K562 (cell line): ENCODE data around the gene BHLHE40. TPM values are rescaled to one million over a fixed set of nuclear protein-coding genes. Genes with fewer than 3 reads are reported as not detected.

Experiments used
- CTCF ChIP-seq, 3 experiments: IDR thresholded peaks in 2 of 3; conservative IDR thresholded peaks in 1 of 3; 2 replicates each; pipeline ENCODE4 v1.5.1; 2011 to 2012; ENCODE audit warnings: low read length in 3 of 3, mild to moderate bottlenecking in 3 of 3, control low read depth in 2 of 3, improper control_type of control experiment in 1 of 3, inconsistent platforms in 1 of 3, low read depth in 1 of 3, mixed read lengths in 1 of 3, moderate library complexity in 1 of 3; ENCODE audit not compliant: insufficient read depth in 2 of 3
- HDAC3 ChIP-seq: fragments of 450-650 bp; IDR thresholded peaks from 2 replicates; pipeline ENCODE4 v1.6.1; 2018; ENCODE audit warnings: borderline replicate concordance, mild to moderate bottlenecking, moderate library complexity; ENCODE audit not compliant: partially characterized antibody
- HMGXB4 ChIP-seq: sonication (generic); formaldehyde crosslinking; IDR thresholded peaks from 2 replicates; pipeline ENCODE4 v1.8.1; 2023; ENCODE audit warnings: mild to moderate bottlenecking, missing genetic modification reagents
- KLF1 ChIP-seq: fragments of 450-650 bp; IDR thresholded peaks from 2 replicates; pipeline ENCODE4 v1.6.1; 2016; ENCODE audit warnings: missing genetic modification characterization, missing compliant biosample characterization
- MEIS2 ChIP-seq: fragments of 450-650 bp; IDR thresholded peaks from 2 replicates; pipeline ENCODE4 v1.6.1; 2014; ENCODE audit warnings: mild to moderate bottlenecking; ENCODE audit not compliant: partially characterized antibody
- MTA2 ChIP-seq: fragments of 450-650 bp; IDR thresholded peaks from 2 replicates; pipeline ENCODE4 v1.6.1; 2016; ENCODE audit warnings: low read depth
- NR3C1 ChIP-seq: sonication (generic); formaldehyde crosslinking; IDR thresholded peaks from 2 replicates; pipeline ENCODE4 v1.8.1; 2022; ENCODE audit warnings: missing genetic modification reagents
- REST ChIP-seq, 2 experiments: fragments of 450-650 bp; formaldehyde crosslinking in 1 of 2; IDR thresholded peaks; 2 replicates each; pipeline versions ENCODE4 v1.4.0 to v1.6.1; 2014 to 2020; ENCODE audit warnings: mild to moderate bottlenecking in 2 of 2, borderline replicate concordance in 1 of 2, low read depth in 1 of 2
- ZMIZ1 ChIP-seq, 2 experiments: fragments of 150-350 bp in 1 of 2; IDR thresholded peaks; 2 replicates each; pipeline ENCODE4 v1.6.1; 2012 to 2016; ENCODE audit warnings: low read depth in 2 of 2, low read length in 2 of 2, mild to moderate bottlenecking in 1 of 2, moderate library complexity in 1 of 2
- polyA plus RNA-seq, 8 experiments: library from polyadenylated mRNA; depleted of rRNA in 4 of 8; stranded (reverse) in 5 of 8; unstranded in 3 of 8; fragments of >200 nt; fragmentation: Nextera tagmentation in 2 of 8; fragmentation: Illumina TruSeq in 1 of 8; extraction: Ambion mirVana in 2 of 8; extraction: Trizol in 1 of 8; gene quantifications; 2 replicates each; pipeline versions ENCODE4 v1.2.1 to v1.2.3, GENCODE V29; 2011 to 2014; ENCODE audit warnings: inconsistent platforms in 1 of 8, missing spikeins in 1 of 8
- total RNA-seq, 7 experiments: library from RNA; depleted of rRNA in 6 of 7; stranded (reverse); fragments of >200 nt in 6 of 7; fragmentation: Illumina TruSeq in 2 of 7; extraction: Trizol in 2 of 7; gene quantifications; 2 replicates each; pipeline versions ENCODE4 v1.2.1 to v1.2.3, GENCODE V29; 2011 to 2021; ENCODE audit warnings: low replicate concordance in 1 of 7

BHLHE40 gene
- total and polyA plus RNA-seq, 9 of the 15 experiments (the other 6 are each of a cell fraction or from before 2014, with no cell fraction given) = 12.0 to 83.9 (median 31.4) TPM

- TF ChIP-seq ZMIZ1 (IDR thresholded peaks at IDR 0.05; ENCODE audit: low read depth in 2 of 2, low read length in 2 of 2) (peak in 1 of 2 experiments; percentile 76; a peak in 2 of 4 replicates), MTA2 (peak; percentile 69; the same call in 1 of the 2 replicates), MEIS2 (peak; percentile 100), KLF1 (tag) (no peak), REST (IDR thresholded peaks at IDR 0.05; ENCODE audit: borderline replicate concordance) (peak; percentile 78), REST (CRISPR knock-in tag; IDR thresholded peaks at IDR 0.05; ENCODE audit: low read depth) (no peak), HDAC3 (peak; percentile 93), CTCF (IDR thresholded peaks at IDR 0.05 in 2 of 3, conservative IDR thresholded peaks at IDR 0.05 in 1 of 3; ENCODE audit: insufficient read depth in 2 of 3, low read depth in 1 of 3, low read length in 3 of 3) (no peak), NR3C1 (CRISPR knock-in tag) (no peak), HMGXB4 (CRISPR knock-in tag) (no peak)
These were observed 23.1 kb downstream of the BHLHE40 start (continued) for GRCh38 chr3:5002174-5002870.
